Suppressor macrophage treated with lipopolysaccharide for 1 hour (primary cell): ENCODE results near the gene MAN2A1.
"Not testable (repeated sequence)": the region's sequence is repeated elsewhere in the genome, so short reads cannot be mapped to it uniquely, and the experiment has no call there.

Experiments used
- DNase-seq, 3 donors: peaks; one replicate each; pipeline ENCODE4 v3.0.0-alpha.2; 2020 to 2022

MAN2A1 gene

GRCh38 chr5:109876941-109877669, 187.4 kb downstream of the MAN2A1 start:
- no peak for DNase-seq

GRCh38 chr5:109877670-109878045, 187.9 kb downstream of the MAN2A1 start:
- no peak for DNase-seq

DNA sequence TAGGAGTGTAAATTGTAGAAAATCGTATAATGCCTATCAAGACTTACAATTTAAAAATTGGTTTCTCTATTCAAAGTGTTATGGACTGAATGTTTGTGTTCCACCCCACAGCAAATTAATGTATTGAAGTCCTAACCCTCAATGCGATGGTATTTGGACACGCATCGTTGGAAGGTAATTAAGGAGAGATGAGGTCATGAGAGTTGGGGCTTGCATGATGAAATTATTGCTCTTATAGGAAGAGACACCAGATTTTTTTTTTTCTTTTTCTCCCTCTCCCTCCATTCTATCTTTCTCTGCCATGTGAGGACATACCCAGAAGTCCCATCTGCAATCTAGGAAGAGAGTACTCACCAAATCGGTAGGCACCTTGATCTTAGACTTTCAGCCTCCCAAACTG, 189.2 kb downstream of the MAN2A1 start:
- DNase-seq = no peak

GRCh38 chr5:109880907-109881685, 191.4 kb downstream of the MAN2A1 start:
- DNase-seq = no peak

DNA sequence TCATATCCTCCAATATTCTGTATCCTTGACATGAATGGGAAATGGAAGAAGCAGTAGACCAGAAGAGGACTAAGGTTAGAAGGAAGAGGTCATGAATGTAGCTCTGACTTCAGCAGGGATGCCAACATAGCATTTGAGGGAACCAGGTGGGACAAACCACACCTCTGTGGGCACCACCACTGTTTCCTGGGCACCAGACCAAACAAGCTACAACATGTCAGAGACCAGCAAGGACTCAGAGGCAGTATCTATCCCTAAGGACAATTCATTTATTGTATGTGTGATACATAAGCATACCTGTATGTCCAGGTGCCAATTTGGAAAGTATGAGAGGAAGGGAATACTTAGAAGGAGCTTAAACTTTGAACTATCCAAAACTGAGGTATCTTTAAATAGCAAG, 192.8 kb downstream of the MAN2A1 start:
- DNase-seq = no peak

GRCh38 chr5:109884676-109885075, 194.9 kb downstream of the MAN2A1 start:
- DNase-seq = no peak

DNA sequence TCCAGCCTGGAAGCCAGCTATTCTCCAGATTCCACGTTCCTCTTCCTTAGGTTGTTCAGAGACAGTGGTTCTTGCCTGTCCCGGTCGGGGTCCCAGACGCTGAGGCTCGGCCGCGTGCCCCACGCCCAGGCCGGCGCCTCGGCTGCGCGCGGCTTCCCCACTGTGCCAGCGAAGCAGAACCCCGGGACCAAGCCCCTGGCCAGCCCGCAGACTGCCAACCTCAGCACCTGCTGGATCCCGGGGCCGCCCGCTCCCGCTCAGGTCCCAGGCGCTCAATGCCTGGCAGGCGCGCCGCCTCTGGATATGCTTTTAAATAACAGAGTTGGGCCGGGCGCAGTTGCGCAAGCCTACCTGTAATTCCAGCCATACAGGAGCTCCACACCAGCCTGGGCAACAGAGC, 195.5 kb downstream of the MAN2A1 start:
- no peak for DNase-seq

DNA sequence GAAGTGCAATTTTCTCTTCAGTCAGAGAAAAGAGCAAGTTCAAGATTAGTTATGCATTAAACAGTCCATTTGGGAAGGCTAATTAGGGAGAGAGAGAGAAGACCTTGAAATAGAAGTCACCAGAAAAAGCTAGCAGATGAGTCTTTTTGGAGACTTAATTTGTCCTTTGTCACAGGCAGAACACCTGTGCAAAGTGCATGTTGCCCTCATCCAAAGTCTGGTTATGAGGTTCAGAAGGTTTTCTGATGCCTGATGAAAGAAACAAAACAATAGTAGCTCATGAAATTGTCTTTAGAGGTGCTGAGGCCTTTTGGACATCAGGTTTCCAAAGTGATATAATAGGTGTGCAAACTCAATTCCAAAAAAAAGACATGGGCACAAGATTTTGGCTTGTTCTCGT, 199.3 kb downstream of the MAN2A1 start:
- DNase-seq = no peak

- not testable (repeated sequence) for DNase-seq
Measured at GRCh38 chr5:109893271-109893670, 203.5 kb downstream of the MAN2A1 start.

DNA sequence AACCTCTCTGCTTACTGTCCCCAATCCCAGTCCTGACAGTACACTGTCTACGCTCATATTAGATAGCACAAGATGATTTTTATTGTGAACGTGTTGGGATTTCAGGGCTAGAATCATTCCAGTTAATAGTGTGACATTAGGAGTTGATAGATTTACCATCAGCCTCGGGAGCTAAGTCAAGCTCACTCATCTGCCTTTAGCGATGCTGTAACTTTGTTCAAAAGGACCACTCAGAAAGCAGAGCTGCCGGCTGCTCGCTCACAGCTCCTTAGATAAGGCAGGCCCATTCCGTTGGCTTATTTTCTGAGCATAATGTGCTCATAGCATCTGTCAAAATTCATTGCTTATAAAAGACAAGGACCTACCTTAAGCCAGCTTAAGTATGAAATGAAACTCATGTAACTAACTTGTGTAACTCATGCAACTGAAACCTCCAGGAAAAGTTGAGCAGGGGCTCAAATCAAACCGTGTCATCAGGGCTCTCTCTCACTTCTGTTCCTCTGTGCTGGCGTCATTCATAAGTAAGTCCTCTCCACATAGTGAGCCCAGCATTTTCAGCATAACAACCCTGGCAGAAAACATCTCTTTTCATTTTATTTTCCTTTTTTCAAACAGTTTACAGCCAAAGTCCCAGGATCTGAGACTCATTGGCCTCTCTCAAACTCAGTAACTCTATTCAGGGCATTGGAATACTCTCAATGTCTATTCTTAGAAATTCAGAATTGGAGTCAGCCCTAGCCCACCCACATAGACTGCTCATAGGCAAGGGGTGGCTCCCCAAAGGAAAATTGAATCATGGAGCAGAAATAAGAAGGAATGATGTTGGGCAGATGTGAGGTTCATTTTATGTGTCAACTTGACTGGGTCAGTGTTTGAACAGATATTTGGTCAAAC, 208.8 kb downstream of the MAN2A1 start:
- DNase-seq = no peak

DNA sequence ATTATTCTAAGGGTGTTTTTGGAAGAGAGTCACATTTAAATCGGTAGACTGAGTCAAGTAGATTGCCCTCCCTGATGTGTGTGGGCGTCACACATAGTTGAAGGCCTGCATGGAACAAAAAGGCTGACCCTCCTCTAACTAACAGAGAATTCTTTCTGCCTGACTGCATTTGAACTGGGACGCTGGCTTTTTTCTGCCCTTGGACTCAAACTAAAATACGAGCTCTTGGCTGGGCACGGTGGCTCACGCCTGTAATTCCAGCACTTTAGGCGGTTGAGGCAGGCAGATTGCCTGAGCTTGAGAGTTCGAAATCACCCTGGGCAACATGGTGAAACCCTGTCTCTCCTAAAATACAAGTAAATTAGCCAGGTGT, 209.4 kb downstream of the MAN2A1 start:
- DNase-seq = no peak

DNA sequence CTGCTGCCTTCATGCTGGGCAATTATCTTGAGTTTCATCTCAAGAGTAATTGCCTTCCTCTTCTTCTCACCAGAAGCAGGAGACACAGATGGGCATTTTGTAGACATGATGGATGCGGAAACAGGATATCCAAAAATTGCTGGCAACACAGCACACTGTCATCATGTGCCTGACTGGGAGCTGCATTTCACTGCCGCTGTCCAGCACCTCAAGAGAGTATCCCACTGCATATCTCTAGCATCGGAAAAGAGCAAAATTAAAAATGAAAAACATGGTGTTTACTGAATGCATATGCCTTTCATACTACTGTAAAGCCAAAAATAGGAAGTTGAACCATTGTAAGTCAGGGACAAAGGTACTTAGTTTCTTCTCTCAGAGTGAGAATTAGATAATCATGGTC, 210.7 kb downstream of the MAN2A1 start:
- no peak for DNase-seq

- DNase-seq = no peak
Measured at GRCh38 chr5:109900911-109901627, 211.3 kb downstream of the MAN2A1 start.

DNA sequence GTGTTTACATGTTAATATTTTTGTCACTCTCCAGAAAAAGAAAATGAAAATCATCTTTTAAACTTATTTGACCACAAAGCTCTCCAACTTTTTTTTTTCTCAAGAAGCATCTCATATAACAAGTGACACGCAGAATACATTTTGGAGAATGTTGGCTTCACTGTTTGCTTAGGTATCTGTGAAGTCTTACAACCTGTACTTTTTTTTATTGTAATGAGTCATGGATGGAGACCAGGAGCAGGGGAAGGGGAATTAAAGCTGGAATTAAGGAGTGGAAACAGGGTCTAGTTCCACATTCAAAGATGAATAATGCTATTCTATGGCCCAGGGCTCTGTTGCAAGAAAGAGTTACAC, 211.9 kb downstream of the MAN2A1 start:
- DNase-seq = no peak

GRCh38 chr5:109903061-109903460, 213.3 kb downstream of the MAN2A1 start:
- DNase-seq = no peak

GRCh38 chr5:109905906-109906305, 216.2 kb downstream of the MAN2A1 start:
- no peak for DNase-seq

- no peak for DNase-seq
Measured at GRCh38 chr5:109907189-109907588, 217.5 kb downstream of the MAN2A1 start.

- DNase-seq = no peak
Measured at GRCh38 chr5:109907731-109908130, 218.0 kb downstream of the MAN2A1 start.

GRCh38 chr5:109908366-109908765, 218.6 kb downstream of the MAN2A1 start:
- DNase-seq = no peak

DNA sequence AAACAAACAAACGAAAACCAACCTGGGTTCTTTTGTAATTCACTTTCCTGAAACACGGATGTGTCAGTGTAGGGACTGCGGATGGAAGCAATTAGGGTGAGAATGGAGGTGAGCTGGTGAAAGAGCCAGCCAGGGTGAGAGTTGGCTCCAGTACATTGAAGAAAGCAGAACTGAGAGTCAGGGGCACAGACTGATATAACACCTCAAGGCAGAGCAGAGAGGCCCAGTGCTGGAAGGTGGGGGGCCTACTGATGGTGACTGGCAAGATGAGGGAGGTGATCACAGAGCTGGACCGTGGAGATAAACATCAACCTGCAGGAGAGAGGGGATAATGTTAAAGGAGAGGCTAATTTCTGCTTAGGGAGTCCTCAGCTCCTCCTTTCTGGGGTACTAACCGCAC, 221.1 kb downstream of the MAN2A1 start:
- no peak for DNase-seq

DNA sequence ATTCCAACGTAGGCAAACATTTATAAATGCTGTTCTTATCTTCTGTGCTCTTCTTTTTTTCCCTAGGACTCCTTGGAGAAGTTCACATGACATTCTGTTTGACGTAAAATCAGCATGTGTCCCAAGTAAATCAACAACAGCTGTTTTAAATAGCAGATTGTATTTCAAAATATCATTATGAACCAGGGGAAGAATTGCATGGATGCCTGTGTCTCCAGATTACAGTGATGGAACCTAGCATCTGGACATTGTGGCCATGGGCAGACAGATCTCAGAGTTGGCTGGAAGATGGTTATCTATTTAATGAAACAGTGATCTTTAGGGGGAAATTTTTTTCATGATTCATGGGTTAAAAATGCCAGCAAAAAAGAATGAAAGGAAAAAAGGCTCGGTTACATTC, 222.0 kb downstream of the MAN2A1 start:
- no peak for DNase-seq

DNA sequence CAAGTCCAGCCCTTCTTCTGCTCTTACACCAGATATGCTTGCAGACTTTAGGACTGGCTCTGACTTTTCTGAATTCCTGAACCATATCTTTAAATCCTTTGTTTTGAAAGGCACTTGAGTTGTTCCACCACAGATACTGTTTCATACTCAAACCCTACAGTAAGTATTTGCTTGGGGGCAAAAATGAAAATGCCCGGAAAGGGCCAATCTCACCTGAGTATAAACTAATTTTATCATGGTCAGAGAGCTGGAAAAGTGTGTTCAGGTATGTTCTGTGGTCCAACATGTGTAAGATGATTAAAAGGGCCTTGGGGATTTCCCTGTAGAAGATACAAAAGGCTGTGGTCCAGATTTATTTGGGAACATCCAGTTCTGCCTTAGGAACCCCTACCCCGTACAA, 225.2 kb downstream of the MAN2A1 start:
- DNase-seq = no peak
